Heart right ventricle (tissue), 16 donors: ENCODE results near the gene NUPR2. TPM values are rescaled to one million over a fixed set of nuclear protein-coding genes. Genes with fewer than 3 reads are reported as not detected.
"Not testable (repeated sequence)": the region's sequence is repeated elsewhere in the genome, so short reads cannot be mapped to it uniquely, and the experiment has no call there.

Experiments
- ATAC-seq, 8 donors: fragments of 200-7000 bp; cut with Tn5 transposase; one replicate each; pipeline ENCODE4 v1.9.1; 2020; ENCODE audit warnings: mild to moderate bottlenecking in 8 of 8, moderate library complexity in 8 of 8, moderate number of reproducible peaks in 1 of 8
- DNase-seq, 2 donors: peaks; one replicate each; pipeline ENCODE4 v3.0.0-alpha.2; 2020
- H3K27ac ChIP-seq, 10 donors: fragments of 200-600 bp; sonication (generic) in 2 of 10; one replicate each; pipeline versions ENCODE4 v1.5.0 to v1.8.0; 2020 to 2022; ENCODE audit warnings: mild to moderate bottlenecking in 3 of 10
- H3K27me3 ChIP-seq, 7 donors: fragments of 200-600 bp; one replicate each; pipeline ENCODE4 v1.8.0; 2021 to 2022; ENCODE audit warnings: mild to moderate bottlenecking in 2 of 7
- H3K36me3 ChIP-seq, 9 donors: fragments of 200-600 bp; sonication (generic) in 1 of 9; one replicate each; pipeline versions ENCODE4 v1.5.0 to v1.8.0; 2020 to 2022; ENCODE audit warnings: mild to moderate bottlenecking in 2 of 9
- H3K4me1 ChIP-seq, 9 donors: fragments of 200-600 bp; sonication (generic) in 1 of 9; one replicate each; pipeline versions ENCODE4 v1.5.0 to v1.8.0; 2020 to 2022; ENCODE audit warnings: mild to moderate bottlenecking in 4 of 9
- H3K4me3 ChIP-seq, 10 donors: fragments of 200-600 bp; sonication (generic) in 2 of 10; one replicate each; pipeline versions ENCODE4 v1.5.0 to v1.8.0; 2020 to 2022; ENCODE audit warnings: mild to moderate bottlenecking in 7 of 10, moderate library complexity in 2 of 10
- H3K9me3 ChIP-seq, 11 donors: fragments of 200-600 bp in 10 of 11; sonication (generic) in 2 of 11; one replicate each; pipeline versions ENCODE4 v1.5.0 to v1.8.0; 2013 to 2022; ENCODE audit warnings: mild to moderate bottlenecking in 2 of 11, control low read depth in 1 of 11, moderate library complexity in 1 of 11
- CTCF ChIP-seq, 9 donors: fragments of 200-600 bp; sonication (generic) in 2 of 9; IDR thresholded peaks; one replicate each; pipeline versions ENCODE4 v1.5.0 to v1.8.0; 2021 to 2022; ENCODE audit warnings: antibody characterized with exemption in 9 of 9, mild to moderate bottlenecking in 5 of 9, moderate library complexity in 1 of 9
- WGBS, 2 donors: extraction: QIAGEN DNeasy Blood & Tissue Kit; methylation state at CpG; one replicate each; pipeline ENCODE4 v1.1.7; 2013; ENCODE audit warnings: inconsistent platforms in 1 of 2; 5-methylcytosine and 5-hydroxymethylcytosine counted together
- intact Hi-C, 10 donors: fragments of 100-400 bp; cut with DNase I; formaldehyde crosslinking; loops; one replicate each; pipeline versions ENCODE4 v1.11.1 to v1.14.2; 2022
- polyA plus RNA-seq, 2 donors: library from polyadenylated mRNA; stranded (reverse); fragments of 200-250 nt; gene quantifications; one replicate each; pipeline ENCODE4 v1.2.3, GENCODE V29; 2013
- total RNA-seq, 10 donors: library from RNA; stranded (reverse); fragmentation: NEBNext Ultra II Directional in 3 of 10; extraction: Animal tissue kit (Norgen Biotek cat#: 25700) in 3 of 10; gene quantifications; one replicate each; pipeline versions ENCODE4 v1.2.1 to v1.2.4, GENCODE V29; 2021 to 2023
- donor health status: Arrhythmogenic right ventricular cardiomyopathy.
- donor health status: ischemic (EF 13 %, LVEDD 7.1; RV severe dilation, severe dysfunction).
- donor health status: healthy with polysubstance abuse.
- donor health status: DM: no; HTN: yes; CAD: no.
- donor health status: DM: no; HTN: no; CAD: no.
- donor health status: ischemic (EF 25% LVEDD 6.9; RV normal size, moderate dysfunction).
- donor health status: ischemic (EF 25% LVEDD 5.7; RV mildly dilated, moderate dysfunction).
- donor health status: healthy.
- donor health status: DM: yes; HTN: yes; CAD: no.
- donor health status: Ischemic cardiomyopathy.
- donor health status: ischemic (EF 35%, LVEDD 5.7; RV mildly dilated, moderate dysfunction).
- donor health status: nonischemic (EF 11% LVEDD 7.7; RV severe dilation, severe dysfunction).
- donor health status: DM: yes; HTN: yes; CAD: no.
- donor health status: PGD.
- donor health status: ischemic (EF 29% LVEDD 5.4; RV normal size, mild dysfunction).
- donor health status: nonischemic (EF 23%, LVEDD 6.1; RV moderate dilation, normal function).

The NUPR2 gene
- total and polyA plus RNA-seq, 12 donors: not detected

- Histone ChIP-seq H3K36me3 (peaks cover 0 to 56% (median 0%) of the 10 kb centered on the region in 9 donors), H3K4me1 (peaks cover 18 to 40% (median 26%) of the 10 kb centered on the region in 9 donors), H3K27me3 (no peaks in the 10 kb centered on the region), H3K4me3 (no peak overlapping the region), H3K27ac (no peak overlapping the region), H3K9me3 (no peaks in the 10 kb centered on the region)
- no peak for ATAC-seq
- WGBS, 2 donors: 92 to 100% methylated on average over 3 of the region's 3 CpGs
- no peak for TF ChIP-seq CTCF (IDR thresholded peaks at IDR 0.05)
- intact Hi-C loops: loop anchor here in 3 of 10 donors (10.0 kb wide), 2 partner anchors 73 to 433 kb away; no protein-coding TSS in a partner anchor
- DNase-seq: no peak
Measured at GRCh38 chr7:56077681-56078080, 38.5 kb downstream of the NUPR2 start.

GRCh38 chr7:56074371-56074791 lies 41.8 kb downstream of the NUPR2 start:
- H3K9me3 ChIP-seq: no peaks in the 10 kb centered on the region
- WGBS, 2 donors: 8 to 14% methylated on average over 19 of the region's 19 CpGs

GRCh38 chr7:56066376-56066775 lies 49.8 kb downstream of the NUPR2 start:
- WGBS, 2 donors: 96 to 98% methylated on average over 13 of the region's 13 CpGs
- peaks cover 0 to 32% (median 11%) of the 10 kb centered on the region in 9 donors for H3K4me1 ChIP-seq
- H3K9me3 ChIP-seq, H3K27ac ChIP-seq, ATAC-seq, intact Hi-C loops, H3K27me3 ChIP-seq, DNase-seq, H3K4me3 ChIP-seq: not testable (repeated sequence)
- H3K36me3 ChIP-seq: peaks cover 0 to 56% (median 28%) of the 10 kb centered on the region in 9 donors

More at GRCh38 chr7:56074371-56074791, 41.8 kb downstream of the NUPR2 start:
- peak; percentile 86 to 95 (median 92) for ATAC-seq
- peak; percentile 89 to 98 (median 94) for TF ChIP-seq CTCF (IDR thresholded peaks at IDR 0.05)
- no peak overlapping the region for H3K4me3 ChIP-seq
- peaks cover 0 to 70% (median 16%) of the 10 kb centered on the region in 9 donors for H3K36me3 ChIP-seq
- H3K27me3 ChIP-seq: no peaks in the 10 kb centered on the region
- DNase-seq: peak; percentile 82 to 89
- H3K27ac ChIP-seq: peak overlapping the region in 3 of 10 donors; percentile 4 to 34 (median 32)
- intact Hi-C loops: loop anchor here (1.0 to 10.0 kb wide), 9 partner anchors 67 to 642 kb away; no protein-coding TSS in a partner anchor
- peaks cover 7 to 21% (median 12%) of the 10 kb centered on the region in 9 donors for H3K4me1 ChIP-seq

Other genes starting within 250 kb of the NUPR2 start
- 1 to 10 TPM; 2.1 to 6.1 (median 3.2) TPM for gene ZNF713, start 229.0 kb downstream of the NUPR2 start, total RNA-seq
- 1 to 10 TPM; 1.1 to 2.6 TPM for gene ZNF713, start 229.0 kb downstream of the NUPR2 start, polyA plus RNA-seq
- 10 to 100 TPM; 15.9 to 23.1 (median 17.6) TPM for gene MRPS17, start 164.5 kb downstream of the NUPR2 start, total RNA-seq
- 10 to 100 TPM; 15.9 to 23.6 TPM for gene MRPS17, start 164.5 kb downstream of the NUPR2 start, polyA plus RNA-seq
- gene NIPSNAP2, start 151.8 kb downstream of the NUPR2 start, total RNA-seq: 100 to 1,000 TPM; 221 to 455 (median 348) TPM
- 100 to 1,000 TPM in 1 of 2 donors, 10 to 100 TPM in 1; 93.8 to 124 TPM for gene NIPSNAP2, start 151.8 kb downstream of the NUPR2 start, polyA plus RNA-seq
- 10 to 100 TPM in 4 of 10 donors, 1 to 10 TPM in 6; 7.5 to 14.7 (median 9.8) TPM for gene PSPH, start 65.0 kb downstream of the NUPR2 start, total RNA-seq
- 1 to 10 TPM; 5.1 TPM for gene PSPH, start 65.0 kb downstream of the NUPR2 start, polyA plus RNA-seq
- gene CCT6A, start 64.7 kb downstream of the NUPR2 start, total RNA-seq: 10 to 100 TPM; 53.5 to 74.8 (median 66.2) TPM
- gene CCT6A, start 64.7 kb downstream of the NUPR2 start, polyA plus RNA-seq: 100 to 1,000 TPM in 1 of 2 donors, 10 to 100 TPM in 1; 79.9 to 155 TPM
- gene SUMF2, start 52.1 kb downstream of the NUPR2 start, total RNA-seq: 10 to 100 TPM; 20.8 to 49.2 (median 32.6) TPM
- 10 to 100 TPM; 38.2 to 49.0 TPM for gene SUMF2, start 52.1 kb downstream of the NUPR2 start, polyA plus RNA-seq
- gene PHKG1, start 23.5 kb downstream of the NUPR2 start, total RNA-seq: 10 to 100 TPM; 17.1 to 52.2 (median 24.1) TPM
- gene PHKG1, start 23.5 kb downstream of the NUPR2 start, polyA plus RNA-seq: 10 to 100 TPM in 1 of 2 donors, 1 to 10 TPM in 1; 2.3 to 14.8 TPM
- gene CHCHD2, start 9.9 kb downstream of the NUPR2 start, total RNA-seq: 100 to 1,000 TPM; 379 to 537 (median 426) TPM
- 1,000 to 10,000 TPM in 1 of 2 donors, 10 to 100 TPM in 1; 73.0 to 1,047 TPM for gene CHCHD2, start 9.9 kb downstream of the NUPR2 start, polyA plus RNA-seq